ENCODE measurements around the gene SCTR. TPM values are rescaled to one million over a fixed set of nuclear protein-coding genes. Genes with fewer than 3 reads are reported as not detected.
A peak's percentile ranks its signal among the peaks of the same experiment; 100 is the strongest.

SCTR gene
- total RNA-seq, 2 donors from 2014 or later = not detected

DNA sequence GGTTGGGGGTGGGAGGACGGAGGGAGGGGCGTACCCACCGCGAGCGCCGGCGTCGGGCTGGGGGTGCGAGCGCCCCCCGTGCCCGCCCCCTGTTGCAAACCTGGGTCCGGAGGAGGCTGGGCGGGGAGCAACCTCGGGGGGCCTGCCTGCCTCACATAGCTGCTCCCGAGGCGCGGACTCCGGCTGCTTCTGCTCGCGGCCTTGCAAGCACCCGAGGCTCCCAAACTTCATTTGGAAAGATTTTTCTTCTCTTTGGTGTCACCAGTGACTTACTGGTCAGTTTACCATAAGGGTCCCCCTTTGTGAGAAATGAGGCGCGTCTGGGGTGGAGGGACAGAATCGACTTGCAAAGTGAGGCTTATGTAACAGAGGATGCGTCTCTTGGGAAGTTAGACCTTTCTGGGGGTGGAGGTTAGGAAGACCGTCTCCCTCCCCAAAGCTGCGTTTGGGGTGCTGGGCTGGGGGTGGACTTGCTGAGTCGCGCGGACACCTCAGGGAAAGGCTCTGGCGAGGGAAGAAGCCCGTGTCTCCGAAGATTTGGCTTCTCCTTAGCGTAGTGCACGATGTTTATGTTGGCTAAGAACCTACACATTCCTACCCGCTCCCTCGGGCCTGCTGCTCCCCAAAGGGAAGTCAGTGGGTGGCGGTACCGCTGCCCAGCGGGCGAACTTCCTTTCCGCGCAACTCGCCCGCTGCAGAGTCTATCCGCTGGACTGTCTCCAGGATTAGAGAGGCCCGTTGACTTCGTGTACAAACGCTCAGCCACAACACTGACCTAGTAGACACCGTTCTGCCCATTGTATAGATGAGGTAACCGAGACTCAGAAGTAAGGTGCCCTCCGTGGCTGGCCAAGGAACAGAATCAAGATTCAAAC is 92.1 kb downstream of the SCTR start:
- no peak for DNase-seq (ENCODE audit: low spot score in 2 of 2)
- H3K27ac Mint-ChIP-seq = no peak overlapping the region
- H3K36me3 Mint-ChIP-seq = no peaks in the 10 kb centered on the region
- H3K9me3 Mint-ChIP-seq = no peaks in the 10 kb centered on the region
- ATAC-seq = no peak

DNA sequence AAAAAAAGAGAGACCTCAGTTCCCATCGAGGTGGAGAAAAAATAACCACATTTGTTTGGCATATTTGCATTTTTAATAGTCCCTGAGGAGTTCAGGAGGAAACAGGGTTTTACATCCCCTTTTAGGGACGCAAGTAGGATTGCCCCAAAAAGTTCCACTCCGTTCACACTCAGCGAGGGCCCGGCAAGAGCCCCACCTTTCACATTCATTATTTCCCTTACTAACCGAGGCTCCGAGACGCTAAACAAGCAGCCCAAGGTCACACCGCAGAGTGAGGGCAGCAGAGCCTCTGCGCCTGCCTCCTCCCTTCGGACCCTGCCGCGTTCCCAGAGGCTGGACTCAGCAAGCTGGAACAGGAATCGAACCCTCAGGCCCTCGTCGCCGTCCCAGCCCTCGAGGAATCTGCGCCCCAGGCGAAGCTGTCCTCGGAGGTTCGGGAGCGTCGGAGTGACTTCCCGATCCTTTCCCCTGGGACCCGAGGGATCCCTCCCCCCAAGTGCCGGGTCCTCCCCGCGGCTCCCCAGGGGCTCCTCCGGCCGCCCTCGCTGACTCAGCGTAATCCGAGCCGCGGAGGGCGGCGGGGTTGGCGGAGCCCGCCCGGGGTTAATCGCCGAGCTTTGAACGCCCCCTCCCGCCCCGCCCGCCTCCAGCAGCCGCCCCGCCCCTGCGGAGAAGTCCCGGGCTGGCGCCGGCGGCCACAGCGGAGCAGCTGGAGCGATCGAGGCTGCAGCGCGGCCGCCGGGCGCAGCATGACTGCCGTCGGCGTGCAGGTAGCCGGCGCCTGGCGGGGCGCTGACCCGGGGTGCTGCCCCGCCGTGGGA is 92.9 kb downstream of the SCTR start, which contains the start of gene TMEM37:
Gene TMEM37, plus strand, starts transcription at position 700 of the 821 bp plus-strand sequence. Its CDS starts 50 bp downstream, at position 750.
- H3K9me3 Mint-ChIP-seq = no peaks in the 10 kb centered on the region
- H3K27ac Mint-ChIP-seq = no peak within 1 kb of the TSS
- DNase-seq (ENCODE audit: low spot score in 2 of 2) = no peak
- no peaks in the 10 kb centered on the region for H3K36me3 Mint-ChIP-seq
- ATAC-seq = peak; percentile 29 to 48

DNA sequence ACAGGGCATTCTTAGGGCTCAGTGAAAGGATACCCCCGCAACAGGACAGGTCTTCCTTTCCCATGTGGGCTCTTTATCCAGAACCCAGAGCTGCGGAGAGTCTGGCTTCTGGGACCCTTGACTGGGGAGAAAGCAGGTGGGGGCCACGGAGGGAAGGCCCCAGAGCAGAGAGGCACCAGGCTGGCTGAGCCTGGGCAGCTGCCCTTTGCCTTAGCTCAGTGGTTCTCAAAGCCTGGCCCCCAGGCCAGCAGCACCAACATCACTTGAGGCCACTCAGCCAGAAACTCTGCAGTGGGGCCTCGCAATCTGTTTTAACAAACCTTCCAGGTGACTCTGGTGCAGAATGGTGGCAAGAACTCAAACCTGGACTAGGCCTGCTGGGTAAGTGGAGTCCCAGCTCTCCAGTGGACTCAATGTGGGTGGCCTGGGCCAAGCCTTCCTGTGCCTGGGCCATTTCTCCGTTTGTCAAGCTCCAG is 94.2 kb downstream of the SCTR start:
- no peaks in the 10 kb centered on the region for H3K36me3 Mint-ChIP-seq
- DNase-seq (ENCODE audit: low spot score in 2 of 2) (no peak), ATAC-seq (no peak)
- no peaks in the 10 kb centered on the region for H3K9me3 Mint-ChIP-seq
- no peak overlapping the region for H3K27ac Mint-ChIP-seq

DNA sequence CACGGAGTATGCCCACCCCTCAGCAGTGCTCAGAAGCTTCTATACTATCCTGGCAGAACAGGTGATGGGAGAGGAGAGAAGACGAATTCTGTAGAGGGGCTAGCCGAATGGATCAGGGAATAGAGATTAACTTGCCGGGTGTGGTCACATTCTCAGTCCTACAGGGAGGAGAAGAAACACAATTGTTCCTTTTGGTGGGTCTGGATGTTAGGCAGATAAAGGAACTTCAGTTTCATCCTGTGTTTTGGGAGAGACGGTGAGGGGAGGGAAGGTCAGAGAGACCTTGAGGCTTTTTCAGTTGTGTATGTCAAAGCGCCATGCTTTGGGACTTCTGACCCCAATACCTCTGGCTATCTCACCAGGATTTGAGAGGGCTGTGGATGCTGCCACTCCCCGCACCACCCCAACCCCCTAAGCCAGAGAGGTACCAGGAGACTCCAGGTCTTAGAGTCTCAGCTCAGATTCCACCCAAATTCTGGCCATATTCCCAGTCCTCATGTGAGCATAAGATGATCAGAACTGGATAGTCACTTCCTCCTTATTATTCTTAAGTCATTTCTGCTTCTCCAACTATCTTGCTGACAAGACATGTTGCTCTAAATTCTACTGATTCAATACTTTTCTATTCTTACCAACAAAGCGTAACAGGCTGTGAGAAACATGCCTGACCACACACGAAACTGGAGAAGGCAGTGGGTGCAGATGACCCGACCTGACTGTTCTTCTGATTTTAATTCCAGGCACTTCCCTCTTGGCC is 94.9 kb downstream of the SCTR start:
- ATAC-seq = no peak
- H3K36me3 Mint-ChIP-seq = no peaks in the 10 kb centered on the region
- no peak for DNase-seq (ENCODE audit: low spot score in 2 of 2)
- no peaks in the 10 kb centered on the region for H3K9me3 Mint-ChIP-seq
- no peak overlapping the region for H3K27ac Mint-ChIP-seq

DNA sequence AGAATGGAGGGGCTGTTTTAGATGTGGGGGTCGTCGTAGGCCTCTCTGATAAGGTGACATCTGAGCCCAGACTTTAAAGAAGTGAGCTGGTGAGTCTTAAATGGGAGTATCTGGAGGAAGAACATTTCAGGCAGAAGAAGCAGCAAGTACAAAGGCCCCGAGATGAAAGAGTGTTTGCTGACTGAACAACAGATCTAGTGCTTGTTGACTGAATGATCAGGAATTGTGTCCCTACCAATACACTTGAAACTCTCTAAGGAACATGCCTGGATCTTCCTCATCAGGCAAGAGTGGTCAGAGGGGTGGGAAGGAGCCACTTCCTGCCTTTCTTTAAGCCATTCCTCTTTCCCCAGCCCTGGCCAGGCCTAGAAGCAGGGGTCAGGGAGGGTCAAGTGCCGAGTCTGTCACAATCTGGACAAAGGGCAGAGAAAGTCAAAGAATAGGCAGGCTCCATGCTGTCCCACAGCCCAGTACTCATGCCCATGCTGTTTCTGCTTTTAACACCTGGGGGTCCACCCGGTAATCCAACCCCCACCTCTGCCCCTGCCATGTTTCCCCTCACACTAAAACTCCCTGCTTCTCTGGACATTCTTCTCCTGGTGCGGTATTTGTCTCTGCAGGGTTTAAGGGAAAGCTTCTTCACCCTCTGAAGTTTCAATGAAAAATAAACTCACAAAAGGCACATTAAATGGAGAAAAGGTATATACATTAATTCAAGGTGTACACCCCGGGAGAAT is 95.6 kb downstream of the SCTR start:
- no peaks in the 10 kb centered on the region for H3K9me3 Mint-ChIP-seq
- no peaks in the 10 kb centered on the region for H3K36me3 Mint-ChIP-seq
- H3K27ac Mint-ChIP-seq = no peak overlapping the region
- DNase-seq (ENCODE audit: low spot score in 2 of 2) = no peak
- no peak for ATAC-seq

GRCh38 chr2:119427756-119428155 is 96.5 kb downstream of the SCTR start:
- ATAC-seq = no peak
- no peak for DNase-seq (ENCODE audit: low spot score in 2 of 2)
- Mint-ChIP-seq H3K36me3 (no peaks in the 10 kb centered on the region), H3K9me3 (no peaks in the 10 kb centered on the region), H3K27ac (no peak overlapping the region)

GRCh38 chr2:119426801-119427395 is 97.4 kb downstream of the SCTR start:
- peak overlapping the region in 1 of 2 donors; percentile 26 for H3K27ac Mint-ChIP-seq

DNA sequence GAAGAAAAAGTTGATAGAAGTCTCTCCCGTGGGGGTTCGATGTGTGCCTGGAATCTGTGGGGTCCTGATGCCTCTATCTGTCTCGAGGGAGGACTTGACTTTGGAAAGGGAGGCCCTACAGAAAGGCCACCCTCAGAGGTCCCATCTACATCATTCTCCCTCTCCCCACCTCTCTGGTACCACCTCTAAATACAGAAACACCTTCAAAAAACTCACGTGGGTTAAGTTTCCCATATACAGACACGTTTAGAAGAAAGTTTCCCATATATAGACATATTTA is 97.9 kb downstream of the SCTR start:
- no peak overlapping the region for H3K27ac Mint-ChIP-seq

More at GRCh38 chr2:119426801-119427395, 97.4 kb downstream of the SCTR start:
- Mint-ChIP-seq H3K36me3 (no peaks in the 10 kb centered on the region), H3K9me3 (peaks cover 0 to 2% of the 10 kb centered on the region in 2 donors)
- ATAC-seq = no peak
- DNase-seq (ENCODE audit: low spot score in 2 of 2) = no peak

GRCh38 chr2:119425620-119426395 is 98.5 kb downstream of the SCTR start:
- no peak for DNase-seq (ENCODE audit: low spot score in 2 of 2)
- Mint-ChIP-seq H3K9me3 (peaks cover 4 to 7% of the 10 kb centered on the region in 2 donors), H3K27ac (no peak overlapping the region), H3K36me3 (no peaks in the 10 kb centered on the region)
- no peak for ATAC-seq

More for the DNA sequence above, 97.9 kb downstream of the SCTR start:
- no peak for ATAC-seq
- Mint-ChIP-seq H3K36me3 (no peaks in the 10 kb centered on the region), H3K9me3 (peaks cover 4 to 7% of the 10 kb centered on the region in 2 donors)
- DNase-seq (ENCODE audit: low spot score in 2 of 2) = no peak

DNA sequence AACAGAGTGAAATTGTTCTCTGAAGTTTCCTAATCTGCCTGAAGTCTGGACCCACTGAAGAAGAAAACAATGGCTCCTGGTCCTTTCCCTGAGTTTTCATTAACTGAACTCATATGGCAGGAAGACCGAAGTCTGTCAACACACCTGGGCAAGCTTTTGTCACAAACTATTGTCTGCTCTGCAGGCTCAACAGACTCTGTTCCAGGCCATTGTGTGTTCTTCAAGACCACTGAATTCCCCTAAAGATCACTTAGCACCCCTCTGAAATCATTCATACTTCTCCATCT is 99.2 kb downstream of the SCTR start:
- DNase-seq (ENCODE audit: low spot score in 2 of 2) = no peak
- ATAC-seq = no peak
- Mint-ChIP-seq H3K9me3 (peaks cover 4 to 7% of the 10 kb centered on the region in 2 donors), H3K36me3 (no peaks in the 10 kb centered on the region), H3K27ac (no peak overlapping the region)

DNA sequence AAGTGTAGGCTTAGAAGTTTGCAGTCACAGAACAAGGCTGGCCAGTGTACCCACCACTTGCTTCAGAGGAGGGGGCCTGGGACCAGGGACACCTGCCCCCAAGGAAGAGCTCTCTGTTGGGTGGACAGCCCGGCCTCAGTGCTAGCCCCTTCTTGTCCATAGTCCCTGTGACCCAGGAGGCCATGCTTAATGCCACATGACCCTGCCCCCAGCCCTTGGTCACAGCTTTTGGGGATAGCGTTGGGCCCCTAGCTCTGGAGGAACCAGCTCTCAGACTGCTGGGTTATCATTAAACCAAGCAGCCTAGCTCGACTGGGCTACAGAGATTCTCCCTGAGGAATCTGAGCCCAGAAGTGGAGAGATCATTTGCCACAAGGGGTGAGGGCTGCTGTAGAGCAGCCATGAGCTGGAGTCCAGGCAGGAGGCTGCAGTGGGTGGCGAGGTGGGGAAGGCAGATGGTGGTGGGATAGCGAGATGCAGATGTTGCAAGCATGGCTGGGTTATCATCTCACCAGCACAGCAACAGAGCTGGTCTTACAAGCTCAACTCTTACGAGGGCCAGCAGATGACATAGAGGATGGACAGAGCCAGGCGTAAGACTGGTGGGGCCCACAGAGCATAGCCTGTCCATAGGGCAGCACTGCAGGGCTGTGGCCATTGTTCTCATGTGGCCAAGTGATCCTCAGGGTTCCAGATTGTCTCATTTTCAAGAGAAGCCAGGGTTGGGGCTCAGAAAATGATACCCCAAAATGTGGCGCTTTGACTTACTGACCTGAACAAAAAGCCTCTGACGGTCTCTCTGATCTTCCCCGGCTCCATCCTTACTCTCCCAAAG is 99.8 kb downstream of the SCTR start:
- ATAC-seq = no peak
- Mint-ChIP-seq H3K36me3 (no peaks in the 10 kb centered on the region), H3K9me3 (peaks cover 4 to 7% of the 10 kb centered on the region in 2 donors), H3K27ac (no peak overlapping the region)
- DNase-seq (ENCODE audit: low spot score in 2 of 2) = no peak

DNA sequence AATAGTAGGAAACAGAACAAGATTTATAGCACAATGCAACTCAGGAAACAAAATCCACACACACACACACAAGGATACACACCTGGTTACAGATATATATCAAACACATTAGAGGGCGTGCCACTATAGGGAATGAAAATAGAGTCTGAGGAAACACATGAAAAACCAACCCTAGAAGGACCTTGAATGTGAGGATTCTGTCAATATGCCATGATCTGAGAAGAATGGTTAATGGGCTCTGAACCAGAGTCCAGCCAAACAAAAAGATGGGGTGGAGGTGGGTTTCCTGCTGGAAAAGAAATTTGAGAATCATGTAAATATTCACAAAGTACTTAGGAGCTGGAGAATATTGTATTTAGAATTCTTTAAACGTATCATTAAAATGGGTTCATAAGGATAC is 100.5 kb downstream of the SCTR start:
- DNase-seq (ENCODE audit: low spot score in 2 of 2) (no peak), ATAC-seq (no peak)
- Mint-ChIP-seq H3K9me3 (peaks cover 4 to 7% of the 10 kb centered on the region in 2 donors), H3K27ac (no peak overlapping the region), H3K36me3 (no peaks in the 10 kb centered on the region)

- no peaks in the 10 kb centered on the region for H3K36me3 Mint-ChIP-seq
- ATAC-seq (no peak), DNase-seq (ENCODE audit: low spot score in 2 of 2) (no peak)
- H3K9me3 Mint-ChIP-seq = peaks cover 4 to 7% of the 10 kb centered on the region in 2 donors
- H3K27ac Mint-ChIP-seq = no peak overlapping the region
Observed at GRCh38 chr2:119423108-119423444, 101.2 kb downstream of the SCTR start.

DNA sequence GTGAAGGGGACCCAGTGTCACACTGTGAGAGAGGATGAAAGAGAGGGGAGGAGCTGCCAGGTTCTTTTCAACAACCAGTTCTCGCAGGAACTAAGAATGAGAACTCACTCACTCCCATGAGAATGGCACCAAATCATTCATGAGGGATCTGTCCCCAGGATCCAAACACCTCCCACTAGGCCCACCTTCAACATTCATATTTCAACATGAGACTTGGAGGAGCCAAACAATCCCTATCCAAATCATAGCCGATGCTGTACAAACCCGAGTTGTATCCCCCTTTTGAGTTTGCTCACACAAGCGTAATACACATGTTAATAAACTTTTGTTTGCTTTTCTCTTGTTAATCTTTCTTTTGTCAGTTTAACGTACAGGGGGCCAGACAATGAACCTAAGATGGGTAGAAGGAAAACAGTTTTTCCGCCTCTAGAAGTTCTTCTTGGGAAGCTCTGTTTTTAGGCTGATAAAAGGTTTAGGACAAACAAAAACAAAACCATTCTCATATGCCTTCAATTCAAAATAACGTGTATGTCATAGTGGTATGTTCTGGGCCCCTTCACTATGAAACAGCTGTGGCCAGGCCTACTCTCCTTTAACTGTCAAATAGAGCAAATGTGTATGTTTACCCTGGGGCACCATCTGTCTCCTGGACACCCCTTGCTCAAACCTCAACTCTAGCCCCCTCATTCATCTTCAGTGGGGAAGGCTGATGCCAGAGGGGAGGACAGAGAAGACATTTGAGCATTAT is 101.7 kb downstream of the SCTR start:
- Mint-ChIP-seq H3K9me3 (peaks cover 4 to 7% of the 10 kb centered on the region in 2 donors), H3K27ac (no peak overlapping the region), H3K36me3 (no peaks in the 10 kb centered on the region)
- ATAC-seq = no peak
- DNase-seq (ENCODE audit: low spot score in 2 of 2) = no peak

All from activated naive CD4-positive, alpha-beta T cell treated with anti-CD3 and anti-CD28 coated beads, Interleukin-2, amount 50 U/mL, for 72 hours (primary cell).